GM12864 (cell line): ENCODE data around the gene MYDGF.

Experiments used
- DNase-seq: peaks from one replicate; pipeline ENCODE4 v3.0.0-alpha.2; 2011; ENCODE audit warnings: low read depth
- H3K4me3 ChIP-seq: 2 replicates; pipeline ENCODE4 v1.5.1; 2011; ENCODE audit warnings: mild to moderate bottlenecking, low read depth, low read length, control low read depth
- CTCF ChIP-seq: IDR thresholded peaks from 2 replicates; pipeline ENCODE4 v1.5.1; 2011; ENCODE audit warnings: low read depth, mild to moderate bottlenecking, moderate library complexity, low read length, control low read depth, inconsistent platforms; ENCODE audit errors: missing control alignments

The MYDGF gene

GRCh38 chr19:4620675-4621074, 49.5 kb downstream of the MYDGF start:
- no peak overlapping the region for H3K4me3 ChIP-seq
- DNase-seq = no peak
- no peak for TF ChIP-seq CTCF

GRCh38 chr19:4619668-4620294, 50.4 kb downstream of the MYDGF start:
- H3K4me3 ChIP-seq = no peak overlapping the region
- no peak for DNase-seq
- no peak for TF ChIP-seq CTCF

- H3K4me3 ChIP-seq = no peak overlapping the region
- no peak for DNase-seq
- no peak for TF ChIP-seq CTCF
These were observed 52.1 kb downstream of the MYDGF start for GRCh38 chr19:4618019-4618418.

- no peak overlapping the region for H3K4me3 ChIP-seq
- no peak for DNase-seq
- TF ChIP-seq CTCF = no peak
These were observed 56.8 kb downstream of the MYDGF start for GRCh38 chr19:4613254-4613751.

GRCh38 chr19:4609878-4610511, 60.1 kb downstream of the MYDGF start:
- TF ChIP-seq CTCF = no peak
- DNase-seq = no peak
- no peak overlapping the region for H3K4me3 ChIP-seq
